Mesenchymal stem cell (in vitro differentiated cells and primary cell): ENCODE results near the gene ANXA4. TPM values are rescaled to one million over a fixed set of nuclear protein-coding genes. Genes with fewer than 3 reads are reported as not detected.

Experiments
- DNase-seq: peaks from one replicate; pipeline ENCODE4 v3.0.0-alpha.2; 2013
- H2AFZ ChIP-seq: one replicate; pipeline ENCODE4 v1.6.1; 2013; ENCODE audit warnings: low read depth, mild to moderate bottlenecking, control low read depth, inconsistent platforms, low read length, moderate library complexity
- H2AK5ac ChIP-seq: 2 replicates; pipeline ENCODE4 v1.6.1; 2013; ENCODE audit warnings: low read length, moderate library complexity, mild to moderate bottlenecking, inconsistent platforms; ENCODE audit not compliant: severe bottlenecking
- H2BK120ac ChIP-seq: one replicate; pipeline ENCODE4 v1.6.1; 2013; ENCODE audit warnings: low read depth, mild to moderate bottlenecking, inconsistent platforms, low read length, moderate library complexity
- H2BK12ac ChIP-seq, 2 experiments: one replicate each; pipeline ENCODE4 v1.6.1; 2013; ENCODE audit warnings: inconsistent platforms in 2 of 2, low read length in 2 of 2, mild to moderate bottlenecking in 2 of 2, moderate library complexity in 2 of 2, control low read depth in 1 of 2
- H2BK15ac ChIP-seq: one replicate; pipeline ENCODE4 v1.6.1; 2013; ENCODE audit warnings: mild to moderate bottlenecking, low read depth, inconsistent platforms; ENCODE audit not compliant: poor library complexity, severe bottlenecking
- H2BK5ac ChIP-seq: 2 replicates; pipeline ENCODE4 v1.6.1; 2013; ENCODE audit warnings: low read depth, mild to moderate bottlenecking, low read length, control low read depth, inconsistent platforms; ENCODE audit not compliant: poor library complexity, severe bottlenecking
- H3K14ac ChIP-seq, 2 experiments: one replicate each; pipeline ENCODE4 v1.6.1; 2013; ENCODE audit warnings: inconsistent platforms in 2 of 2, low read length in 2 of 2, control low read depth in 1 of 2, mild to moderate bottlenecking in 1 of 2, moderate library complexity in 1 of 2
- H3K18ac ChIP-seq, 2 experiments: one replicate each; pipeline ENCODE4 v1.6.1; 2013; ENCODE audit warnings: inconsistent platforms in 2 of 2, low read length in 2 of 2, control low read depth in 1 of 2, low read depth in 1 of 2, mild to moderate bottlenecking in 1 of 2
- H3K23ac ChIP-seq, 2 experiments: one replicate each; pipeline ENCODE4 v1.6.1; 2013; ENCODE audit warnings: inconsistent platforms in 2 of 2, low read length in 2 of 2, mild to moderate bottlenecking in 2 of 2, moderate library complexity in 2 of 2, control low read depth in 1 of 2
- H3K27ac ChIP-seq: 2 replicates; pipeline ENCODE4 v1.5.1; 2013; ENCODE audit warnings: mild to moderate bottlenecking, moderate library complexity, low read length, control low read depth, inconsistent platforms; ENCODE audit not compliant: poor library complexity, severe bottlenecking
- H3K27me3 ChIP-seq, 2 experiments: 2 replicates each; pipeline versions ENCODE4 v1.6.1 to v1.7.0; 2013; ENCODE audit warnings: low read length in 2 of 2, mild to moderate bottlenecking in 2 of 2, moderate library complexity in 2 of 2, control low read depth in 1 of 2, inconsistent platforms in 1 of 2; ENCODE audit not compliant: control insufficient read depth in 1 of 2, insufficient read depth in 1 of 2
- H3K36me3 ChIP-seq, 2 experiments: 2 replicates each; pipeline versions ENCODE4 v1.6.1 to v1.7.0; 2013; ENCODE audit warnings: low read length in 2 of 2, control low read depth in 1 of 2, inconsistent platforms in 1 of 2, low read depth in 1 of 2, mild to moderate bottlenecking in 1 of 2; ENCODE audit not compliant: insufficient read depth in 2 of 2, control insufficient read depth in 1 of 2
- H3K4ac ChIP-seq, 2 experiments: one replicate each; pipeline ENCODE4 v1.6.1; 2013; ENCODE audit warnings: inconsistent platforms in 2 of 2, low read length in 2 of 2, mild to moderate bottlenecking in 2 of 2, moderate library complexity in 2 of 2, control low read depth in 1 of 2, low read depth in 1 of 2
- H3K4me1 ChIP-seq: 2 replicates; pipeline ENCODE4 v1.6.1; 2013; ENCODE audit warnings: low read depth, low read length, control low read depth; ENCODE audit not compliant: control insufficient read depth, insufficient read depth
- H3K4me2 ChIP-seq: 2 replicates; pipeline ENCODE4 v1.6.1; 2013; ENCODE audit warnings: low read length, mild to moderate bottlenecking, inconsistent platforms; ENCODE audit not compliant: poor library complexity, severe bottlenecking
- H3K4me3 ChIP-seq, 2 experiments: 2 replicates each; pipeline versions ENCODE4 v1.5.1 to v1.7.0; 2013; ENCODE audit warnings: low read length in 2 of 2, mild to moderate bottlenecking in 2 of 2, control low read depth in 1 of 2, low read depth in 1 of 2; ENCODE audit not compliant: insufficient read depth in 1 of 2
- H3K79me1 ChIP-seq: replicated peaks from 2 replicates; pipeline ENCODE4 v1.6.1; 2013; ENCODE audit warnings: mild to moderate bottlenecking, control low read depth, low read length, inconsistent platforms; ENCODE audit not compliant: poor library complexity, severe bottlenecking
- H3K9ac ChIP-seq: 2 replicates; pipeline ENCODE4 v1.7.0; 2013; ENCODE audit warnings: mild to moderate bottlenecking, low read length, moderate library complexity
- H3K9me3 ChIP-seq: 2 replicates; pipeline ENCODE4 v1.7.0; 2013; ENCODE audit warnings: mild to moderate bottlenecking, low read length; ENCODE audit not compliant: control insufficient read depth
- H4K8ac ChIP-seq: one replicate; pipeline ENCODE4 v1.6.1; 2013; ENCODE audit warnings: inconsistent platforms, mild to moderate bottlenecking, low read length, moderate library complexity
- H4K91ac ChIP-seq: one replicate; pipeline ENCODE4 v1.6.1; 2013; ENCODE audit warnings: mild to moderate bottlenecking, low read length, inconsistent platforms
- WGBS: methylation state at CpG from one replicate; pipeline ENCODE4 v1.1.7; 2013; ENCODE audit warnings: mixed read lengths; 5-methylcytosine and 5-hydroxymethylcytosine counted together
- polyA plus RNA-seq, 2 experiments: library from polyadenylated mRNA; stranded (reverse); fragments of 200-250 nt; gene quantifications; one replicate each; pipeline ENCODE4 v1.2.3, GENCODE V29; 2013

The ANXA4 gene
- 99.3 TPM for polyA plus RNA-seq (2013, experiment 1 of 2)
- 95.9 TPM for polyA plus RNA-seq (2013, experiment 2 of 2)

DNA sequence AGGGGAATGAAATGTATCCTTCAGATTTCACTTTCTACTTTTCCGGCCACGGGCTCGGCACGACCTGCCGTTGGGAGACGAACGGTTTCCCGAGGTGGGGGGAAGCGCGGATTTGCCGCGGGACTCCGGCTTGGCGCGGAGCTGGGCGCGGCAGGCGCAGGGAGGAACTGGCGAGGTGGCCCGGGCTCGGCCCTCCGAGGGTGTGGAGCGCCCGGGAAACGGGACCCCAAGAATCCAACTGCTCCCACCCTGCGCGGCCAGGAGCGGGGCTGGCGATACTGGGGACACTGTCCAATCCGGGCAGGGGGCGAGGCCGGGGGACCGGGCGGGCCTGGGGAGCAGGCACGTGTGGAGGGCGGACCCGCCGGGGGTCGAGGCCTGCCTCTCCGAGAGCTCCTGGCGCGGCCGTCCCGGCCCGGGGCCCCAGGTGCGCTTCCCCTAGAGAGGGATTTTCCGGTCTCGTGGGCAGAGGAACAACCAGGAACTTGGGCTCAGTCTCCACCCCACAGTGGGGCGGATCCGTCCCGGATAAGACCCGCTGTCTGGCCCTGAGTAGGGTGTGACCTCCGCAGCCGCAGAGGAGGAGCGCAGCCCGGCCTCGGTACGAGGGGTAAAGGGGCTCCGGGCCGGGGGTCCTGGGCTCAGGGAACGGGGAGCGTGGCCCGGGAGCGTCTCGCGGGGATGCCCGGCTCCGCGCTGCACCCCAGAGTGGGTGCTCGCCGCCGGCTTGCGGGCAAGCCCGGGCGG, at the start of gene ANXA4:
ANXA4 (plus strand) TSS at position 560 of the 747 bp plus-strand sequence. CDS start 39,432 bp downstream, outside the sequence.
- peak within 1 kb of the TSS in 1 of 2 experiments; percentile 75 for H3K14ac ChIP-seq
- peak within 1 kb of the TSS; percentile 78 for H2BK15ac ChIP-seq
- peak within 1 kb of the TSS; percentile 92 for H2AFZ ChIP-seq
- H2AK5ac ChIP-seq: peak within 1 kb of the TSS; percentile 44
- H3K4me1 ChIP-seq: peaks cover 13% of the 10 kb centered on the region
- peak within 1 kb of the TSS; percentile 36 for H2BK120ac ChIP-seq
- H4K8ac ChIP-seq: peak within 1 kb of the TSS; percentile 81
- peak within 1 kb of the TSS; percentile 97 for H3K9ac ChIP-seq
- peak; percentile 74 for DNase-seq
- peak within 1 kb of the TSS; percentile 64 to 72 for H2BK12ac ChIP-seq
- H3K79me1 ChIP-seq: peaks cover 2% of the 10 kb centered on the region
- peaks cover under 1 to 18% of the 10 kb centered on the region in 2 experiments for H3K36me3 ChIP-seq
- under 1% methylated on average over 74 of the region's 75 CpGs for WGBS
- H3K27ac ChIP-seq: peak within 1 kb of the TSS; percentile 98
- no peaks in the 10 kb centered on the region for H3K27me3 ChIP-seq
- peak within 1 kb of the TSS; percentile 43 for H4K91ac ChIP-seq
- H3K23ac ChIP-seq: peak within 1 kb of the TSS in 1 of 2 experiments; percentile 76
- H2BK5ac ChIP-seq: peak within 1 kb of the TSS; percentile 94
- peak within 1 kb of the TSS; percentile 80 to 94 for H3K4ac ChIP-seq
- H3K9me3 ChIP-seq: no peaks in the 10 kb centered on the region
- peak within 1 kb of the TSS; percentile 60 to 94 for H3K18ac ChIP-seq
- peak within 1 kb of the TSS; percentile 94 for H3K4me2 ChIP-seq
- H3K4me3 ChIP-seq: peak within 1 kb of the TSS; percentile 88 to 93

DNA sequence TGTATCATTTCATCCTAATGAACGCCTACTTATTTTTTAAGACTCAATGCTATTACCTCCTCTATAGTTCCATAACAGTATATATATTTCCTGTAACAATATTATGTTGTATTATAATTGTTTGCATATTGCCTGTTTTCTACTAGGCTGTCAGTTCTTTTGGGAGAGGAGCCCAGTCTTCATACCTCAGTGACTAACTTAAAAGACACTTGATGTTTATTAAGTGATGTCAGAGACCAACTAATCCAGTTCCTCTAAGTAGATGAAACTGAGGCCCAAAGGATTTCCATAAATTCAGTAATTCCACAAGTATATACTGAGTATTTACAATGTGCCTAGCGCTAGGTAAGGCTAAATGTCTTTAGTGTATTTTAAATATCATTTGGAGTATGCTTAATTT, 49.5 kb upstream of the ANXA4 start:
- Histone ChIP-seq H4K91ac (no peak overlapping the region), H3K4ac (no peak overlapping the region), H2BK120ac (no peak overlapping the region), H3K4me1 (peaks cover 12% of the 10 kb centered on the region), H3K23ac (no peak overlapping the region), H2BK5ac (no peak overlapping the region), H3K27ac (no peak overlapping the region), H3K4me3 (no peak overlapping the region), H3K14ac (no peak overlapping the region), H4K8ac (no peak overlapping the region), H3K18ac (no peak overlapping the region), H2BK12ac (no peak overlapping the region), H3K36me3 (no peaks in the 10 kb centered on the region), H3K4me2 (no peak overlapping the region), H2AK5ac (no peak overlapping the region), H3K79me1 (no peaks in the 10 kb centered on the region), H3K9me3 (no peaks in the 10 kb centered on the region), H2AFZ (no peak overlapping the region), H2BK15ac (no peak overlapping the region), H3K9ac (no peak overlapping the region), H3K27me3 (no peaks in the 10 kb centered on the region)
- no peak for DNase-seq
- no CpG with 5 or more reads among the region's 2 CpGs for WGBS

DNA sequence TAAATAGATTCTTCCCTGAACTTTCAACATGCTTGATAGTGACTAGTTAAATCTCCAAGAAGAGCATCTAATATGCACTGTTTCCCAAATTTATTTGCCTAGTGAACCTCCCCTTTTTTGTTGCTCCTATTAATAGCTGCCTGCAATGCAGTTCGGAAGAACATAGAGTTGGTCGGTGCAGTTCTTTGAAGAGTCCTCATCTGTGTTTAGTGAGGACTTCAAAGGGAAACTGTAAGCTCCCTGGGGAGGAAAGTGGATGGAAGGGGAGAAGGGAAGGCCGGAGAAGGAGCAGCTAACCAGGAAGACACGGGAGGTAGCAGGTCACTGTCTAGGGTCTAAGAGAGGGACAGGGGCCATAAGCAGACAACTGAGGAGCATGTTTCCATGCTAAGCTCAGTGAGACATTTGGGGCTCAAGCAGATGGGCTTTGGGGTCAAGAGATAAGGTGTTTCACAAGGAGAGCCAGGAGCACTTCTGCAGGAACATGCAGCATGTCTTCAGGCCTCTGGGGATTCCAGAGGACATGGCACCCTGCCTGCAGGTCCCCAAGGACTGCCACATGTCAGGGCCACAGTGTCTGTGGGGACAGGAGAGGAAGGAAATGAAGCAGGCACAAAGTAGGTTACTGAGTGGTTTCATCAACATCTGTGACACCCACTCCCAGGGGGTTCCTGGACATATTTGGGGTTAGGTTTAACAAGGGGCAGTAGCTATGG, 48.7 kb upstream of the ANXA4 start:
- Histone ChIP-seq H3K18ac (no peak overlapping the region), H2BK12ac (no peak overlapping the region), H3K23ac (no peak overlapping the region), H3K4me2 (no peak overlapping the region), H3K9ac (no peak overlapping the region), H3K9me3 (no peaks in the 10 kb centered on the region), H3K4me1 (peaks cover 12% of the 10 kb centered on the region), H3K79me1 (no peaks in the 10 kb centered on the region), H2AFZ (no peak overlapping the region), H2AK5ac (peak overlapping the region; percentile 42), H2BK5ac (no peak overlapping the region), H4K8ac (no peak overlapping the region), H3K14ac (no peak overlapping the region), H3K27me3 (peaks cover 0 to under 1% of the 10 kb centered on the region in 2 experiments), H2BK15ac (no peak overlapping the region), H3K27ac (no peak overlapping the region), H2BK120ac (no peak overlapping the region), H3K4ac (no peak overlapping the region), H4K91ac (no peak overlapping the region), H3K4me3 (no peak overlapping the region), H3K36me3 (no peaks in the 10 kb centered on the region)
- no peak for DNase-seq
- WGBS: 95% methylated on average over 4 of the region's 4 CpGs

DNA sequence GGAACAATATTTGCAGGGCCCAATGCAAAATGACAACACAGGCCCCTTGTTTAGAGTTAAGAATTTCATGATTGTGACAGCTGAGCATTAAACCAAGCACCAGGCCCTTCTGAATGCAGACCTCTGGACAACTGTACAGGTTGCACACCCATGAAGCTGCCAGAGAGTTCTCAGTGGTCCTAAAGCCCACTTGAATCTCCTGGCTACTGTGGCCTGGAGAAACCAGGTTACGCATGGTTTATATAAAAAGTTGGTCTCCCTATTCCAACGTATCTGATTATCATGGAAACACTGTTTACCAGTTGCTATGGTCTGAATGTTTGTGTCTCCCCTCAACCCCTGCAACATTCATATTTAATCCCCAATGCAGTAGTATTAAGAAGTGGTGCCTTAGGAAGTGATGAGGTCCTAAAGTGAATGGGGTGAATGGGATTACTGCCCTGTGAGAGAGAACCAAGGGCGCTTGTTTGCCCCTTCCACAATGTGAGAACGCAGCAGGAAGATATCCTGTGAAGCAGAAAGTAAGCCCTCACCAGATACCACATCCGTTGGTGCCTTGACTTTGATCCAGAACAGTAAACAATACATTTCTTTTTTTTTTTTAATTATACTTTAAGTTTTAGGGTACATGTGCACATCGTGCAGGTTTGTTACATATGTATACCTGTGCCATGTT, 48.0 kb upstream of the ANXA4 start:
- no peak overlapping the region for H4K91ac ChIP-seq
- H3K36me3 ChIP-seq: no peaks in the 10 kb centered on the region
- H3K27ac ChIP-seq: no peak overlapping the region
- H2BK15ac ChIP-seq: no peak overlapping the region
- no peak overlapping the region for H3K4ac ChIP-seq
- no peak overlapping the region for H3K18ac ChIP-seq
- no peaks in the 10 kb centered on the region for H3K79me1 ChIP-seq
- H3K9me3 ChIP-seq: no peaks in the 10 kb centered on the region
- H3K14ac ChIP-seq: no peak overlapping the region
- H3K23ac ChIP-seq: no peak overlapping the region
- H3K4me3 ChIP-seq: no peak overlapping the region
- no peak overlapping the region for H2BK5ac ChIP-seq
- H3K4me1 ChIP-seq: peaks cover 12% of the 10 kb centered on the region
- DNase-seq: no peak
- H2AFZ ChIP-seq: no peak overlapping the region
- H4K8ac ChIP-seq: no peak overlapping the region
- H2BK120ac ChIP-seq: no peak overlapping the region
- peak overlapping the region; percentile 41 for H2AK5ac ChIP-seq
- H3K27me3 ChIP-seq: peaks cover 0 to 6% of the 10 kb centered on the region in 2 experiments
- no peak overlapping the region for H3K4me2 ChIP-seq
- 100% methylated on average over 3 of the region's 6 CpGs for WGBS
- H2BK12ac ChIP-seq: no peak overlapping the region
- no peak overlapping the region for H3K9ac ChIP-seq
